HG02973 (cell line): Measurements from ENCODE around the gene APOA4.
A peak's percentile ranks its signal among the peaks of the same experiment; 100 is the strongest.
"Not testable (repeated sequence)": the region's sequence is repeated elsewhere in the genome, so short reads cannot be mapped to it uniquely, and the experiment has no call there.

Experiments used
- ATAC-seq: cut with Tn5 transposase; IDR thresholded peaks from one replicate; pipeline ENCODE4 v1.9.1; 2021; ENCODE audit warnings: moderate library complexity; ENCODE audit not compliant: unreplicated experiment

APOA4 gene

DNA sequence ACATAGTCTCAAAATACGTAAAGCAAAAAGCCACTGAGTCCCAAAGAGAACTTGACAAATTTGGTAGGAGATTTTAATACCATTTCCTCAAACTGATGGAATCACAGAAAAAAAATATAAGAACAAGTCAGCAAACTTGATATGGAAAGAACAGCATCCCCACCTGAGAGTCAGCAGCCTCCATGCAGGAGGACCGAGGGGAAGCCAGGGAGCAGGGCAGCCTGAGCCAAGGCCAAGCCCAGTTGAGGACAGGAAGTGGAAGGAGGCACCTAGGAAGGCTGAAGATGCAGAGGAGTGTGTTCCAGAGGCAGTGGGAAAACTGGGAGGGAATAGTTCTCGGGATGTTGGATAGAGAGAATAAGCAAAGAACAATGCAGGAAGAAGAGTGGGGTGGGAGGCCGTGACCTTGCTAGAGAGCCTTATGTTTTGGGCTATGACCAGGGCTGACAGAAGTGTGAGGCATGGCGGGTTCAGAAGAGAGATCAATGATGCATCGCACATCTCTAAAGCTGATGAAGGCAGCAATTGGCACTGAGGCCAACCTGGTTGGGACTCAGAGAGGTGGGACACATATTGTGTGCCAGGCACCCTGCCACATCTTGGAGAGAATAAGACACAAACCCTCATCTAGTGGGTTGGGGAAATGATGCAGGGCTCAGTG lies 15.4 kb downstream of the APOA4 start:
- no peak for ATAC-seq

DNA sequence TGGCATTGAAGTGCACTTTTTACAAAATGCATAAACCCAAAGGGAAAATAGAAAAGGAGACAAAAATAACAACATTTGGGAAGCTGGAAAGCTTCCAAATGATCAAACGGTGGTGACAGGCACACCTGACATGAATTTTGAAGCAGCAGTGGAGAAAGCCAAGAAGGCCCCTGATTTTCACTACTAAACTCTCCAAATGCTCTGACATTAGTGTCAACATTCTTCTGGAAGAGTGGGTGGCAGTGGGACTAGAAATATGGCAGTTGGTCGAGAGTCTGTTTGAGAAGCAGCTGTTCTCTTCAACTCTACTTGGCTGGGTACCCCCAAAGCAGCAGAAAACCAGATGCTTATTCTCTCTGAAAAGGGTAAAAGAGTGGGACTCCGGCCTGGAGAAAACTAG lies 19.1 kb downstream of the APOA4 start:
- no peak for ATAC-seq

DNA sequence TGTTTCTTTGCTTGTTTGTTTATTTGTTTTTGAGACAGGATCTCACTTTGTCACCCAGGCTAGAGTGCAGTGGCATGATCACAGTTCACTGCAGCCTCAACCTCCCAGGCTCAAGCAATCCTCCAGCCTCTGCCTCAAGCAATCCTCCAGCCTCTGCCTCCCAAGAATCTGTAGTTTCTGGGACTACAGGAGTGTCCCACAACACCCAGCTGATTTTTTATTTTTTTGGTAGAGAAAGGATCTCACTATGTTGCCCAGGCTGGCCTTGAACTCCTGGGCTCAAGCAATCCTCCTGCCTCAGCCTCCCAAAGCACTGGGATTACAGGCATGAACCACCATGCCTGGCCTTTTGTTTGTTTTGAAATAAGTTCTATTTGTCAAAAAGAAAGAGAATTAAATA lies 21.4 kb downstream of the APOA4 start:
- ATAC-seq, result not testable (repeated sequence)

DNA sequence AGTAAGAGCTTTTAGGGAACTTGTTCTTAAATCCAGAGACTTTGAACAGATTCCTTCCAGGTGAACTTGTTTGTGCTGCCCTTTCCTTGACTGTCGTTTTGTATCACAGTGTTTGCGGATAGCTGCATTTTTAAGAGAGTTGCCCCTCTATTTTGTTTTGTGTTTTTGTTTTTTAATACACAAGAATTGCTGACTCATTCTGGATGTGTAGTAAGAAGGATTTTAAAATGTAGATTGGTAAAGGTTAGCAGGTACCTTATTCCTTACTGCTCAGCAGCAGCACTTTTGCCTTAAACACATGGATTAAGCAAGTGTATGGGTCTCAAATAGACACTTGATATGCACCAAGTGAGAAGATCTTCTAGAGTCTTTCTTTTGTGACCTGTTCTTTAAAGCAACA lies 22.5 kb downstream of the APOA4 start:
- ATAC-seq, result no peak

DNA sequence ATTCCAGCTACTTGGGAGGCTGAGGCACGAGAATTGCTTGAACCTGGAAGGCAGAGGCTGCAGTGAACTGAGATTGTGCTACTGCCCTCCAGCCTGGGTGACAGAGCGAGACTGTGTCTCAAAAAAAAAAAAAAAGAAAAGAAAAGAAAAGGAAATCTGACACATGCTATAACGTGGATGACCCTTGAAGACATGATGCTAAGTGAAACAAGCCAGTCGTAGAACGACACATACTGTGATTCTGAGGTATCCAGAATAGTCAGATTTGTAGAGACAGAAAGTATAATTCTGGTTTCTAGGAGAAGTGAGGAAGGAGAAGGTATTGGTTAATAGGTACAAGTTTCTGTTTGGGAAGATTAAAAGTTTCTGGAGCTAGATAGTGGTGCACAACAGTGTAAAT lies 24.7 kb downstream of the APOA4 start:
- ATAC-seq, result no peak

DNA sequence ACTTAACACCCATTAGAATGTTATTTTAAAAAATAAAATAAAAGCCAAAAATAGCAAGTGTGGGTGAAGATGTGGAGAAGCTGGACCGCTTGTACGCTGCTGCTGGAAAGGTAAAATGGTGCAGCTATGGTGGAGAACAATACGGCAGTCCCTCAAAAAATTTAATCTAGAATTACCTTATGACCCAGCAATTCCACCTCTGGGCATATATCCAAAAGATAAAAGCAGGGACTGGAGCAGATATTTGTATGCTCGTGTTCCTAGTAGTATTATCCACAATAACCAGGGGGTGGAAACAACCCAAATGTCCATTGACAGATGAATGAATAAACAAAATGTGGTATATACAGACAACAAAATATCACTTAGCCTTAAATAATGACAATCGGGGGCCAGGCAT lies 25.3 kb downstream of the APOA4 start:
- ATAC-seq, result no peak

DNA sequence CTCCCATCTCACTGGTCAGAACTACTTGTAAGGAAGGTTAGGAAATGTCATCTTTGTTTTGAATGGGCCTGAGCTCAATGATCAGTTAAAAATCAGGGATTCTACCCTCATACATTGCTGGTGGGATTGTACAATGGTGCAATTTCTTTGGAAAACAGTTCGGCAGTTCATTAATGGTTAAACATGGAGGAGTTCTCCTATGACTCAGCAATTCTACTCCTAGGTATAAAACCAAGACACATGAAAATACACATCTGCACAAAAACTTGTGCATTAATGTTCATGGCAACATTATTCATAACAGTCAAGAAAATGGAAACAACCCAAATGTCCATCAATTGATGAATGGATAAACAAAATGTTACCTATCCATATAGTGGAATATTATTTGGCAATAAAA lies 26.6 kb downstream of the APOA4 start:
- no peak for ATAC-seq

DNA sequence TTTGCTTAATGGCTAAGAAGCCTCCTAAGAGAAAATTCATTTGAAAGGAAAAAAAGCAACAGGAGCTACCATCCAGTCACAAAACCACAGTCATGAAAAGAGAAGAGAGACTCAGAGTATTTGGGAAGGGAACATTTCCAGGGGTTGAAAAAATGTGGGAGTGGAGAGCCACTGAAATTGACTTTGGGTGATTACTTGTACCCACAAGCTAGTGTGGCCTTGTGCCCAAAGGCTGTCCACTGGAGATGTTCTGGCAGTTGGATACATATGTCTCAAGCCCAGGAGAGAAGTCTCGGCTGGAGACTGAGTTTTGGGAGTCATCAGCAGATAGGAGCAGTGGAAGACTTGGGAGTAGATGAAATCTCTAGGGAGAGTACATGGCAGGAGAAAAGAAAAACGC lies 28.3 kb downstream of the APOA4 start:
- no peak for ATAC-seq

DNA sequence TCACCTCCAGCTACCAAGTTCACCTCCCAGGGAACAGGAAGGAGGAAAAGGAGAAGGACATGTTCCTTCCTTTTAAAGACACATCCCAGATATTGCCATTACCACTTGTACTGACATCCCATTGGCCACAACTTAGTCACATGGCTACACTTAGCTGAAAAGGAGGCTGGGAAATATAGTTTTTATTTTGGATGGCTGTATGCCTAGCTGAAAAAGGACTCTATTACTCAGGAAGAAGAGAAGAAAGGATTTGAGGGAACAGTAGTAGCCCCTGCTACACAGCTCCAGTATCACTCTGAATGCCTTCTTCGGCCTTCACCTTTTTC lies 29.4 kb downstream of the APOA4 start:
- ATAC-seq, result no peak

DNA sequence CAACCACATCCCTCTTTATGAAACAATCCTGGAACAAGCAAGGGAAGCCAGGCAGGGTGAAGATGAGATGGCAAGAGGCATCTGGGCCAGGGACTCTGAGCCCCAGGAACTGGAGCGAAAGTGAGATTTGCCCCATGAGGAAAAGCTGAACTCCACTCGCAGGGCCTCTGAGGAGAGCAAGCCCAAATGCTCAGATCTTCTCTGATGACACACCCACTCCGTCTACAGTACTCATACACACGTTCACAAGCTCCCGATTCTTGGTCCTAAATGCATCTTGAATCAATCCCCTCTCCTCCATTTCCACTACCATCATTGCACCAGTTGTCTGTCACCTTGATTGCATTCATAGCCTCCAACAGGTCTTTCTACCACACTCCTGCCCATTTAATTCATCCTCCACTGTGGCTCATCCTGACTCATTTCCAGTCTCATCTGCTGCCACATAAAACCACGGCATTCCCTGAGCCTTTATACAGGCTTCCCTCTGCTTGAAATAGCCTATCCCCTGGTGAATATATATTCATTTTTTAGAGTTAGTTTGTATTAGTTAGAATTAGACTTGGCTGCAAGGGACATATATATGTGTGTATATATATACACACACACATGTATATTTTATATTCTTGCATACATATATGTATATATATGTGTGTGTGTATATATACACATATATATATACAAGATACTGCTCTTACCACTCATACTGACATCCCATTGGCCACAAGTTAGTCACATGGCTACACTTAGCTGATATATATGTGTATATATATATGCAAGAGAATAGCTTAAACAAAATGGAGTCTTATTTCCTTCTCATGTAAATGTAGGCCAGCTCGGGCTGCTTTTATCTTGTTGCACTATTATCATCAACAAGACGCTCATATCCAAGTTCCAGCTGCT lies 30.0 kb downstream of the APOA4 start:
- no peak for ATAC-seq

DNA sequence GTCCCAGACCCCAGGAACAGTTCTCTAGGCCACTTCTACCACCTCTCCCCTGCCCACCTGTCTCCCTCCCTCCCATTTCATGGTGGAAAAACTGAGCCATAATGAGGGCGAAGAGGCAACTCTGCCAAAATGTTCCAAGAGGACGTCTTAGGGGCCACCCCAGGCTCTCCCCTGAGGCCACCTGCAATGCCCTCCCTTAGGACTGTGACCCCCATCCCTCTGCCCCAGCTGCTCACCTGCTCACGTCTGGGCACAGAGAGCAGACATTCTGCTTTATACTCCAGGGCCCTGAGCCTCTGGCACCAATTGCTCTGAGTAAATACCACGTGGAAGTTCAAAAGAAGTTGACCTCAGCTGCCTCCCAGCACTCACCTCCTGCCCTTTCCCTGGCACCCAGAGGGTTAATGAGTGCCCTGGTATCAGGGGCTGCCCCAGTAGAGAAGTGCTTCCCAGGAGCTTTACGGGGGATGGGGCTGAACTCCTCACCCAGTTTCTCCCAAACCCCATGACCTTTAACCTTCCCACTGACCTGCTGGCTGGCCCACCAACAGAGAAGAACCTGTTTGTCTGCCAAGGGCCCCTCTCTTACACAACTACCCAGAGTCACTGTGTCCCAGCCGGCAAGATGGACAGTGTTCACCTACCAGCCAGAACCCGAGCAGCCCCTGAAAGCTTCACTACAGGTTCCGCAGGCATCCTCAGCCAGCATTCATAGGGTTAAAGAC lies 30.8 kb downstream of the APOA4 start:
- ATAC-seq, result no peak

DNA sequence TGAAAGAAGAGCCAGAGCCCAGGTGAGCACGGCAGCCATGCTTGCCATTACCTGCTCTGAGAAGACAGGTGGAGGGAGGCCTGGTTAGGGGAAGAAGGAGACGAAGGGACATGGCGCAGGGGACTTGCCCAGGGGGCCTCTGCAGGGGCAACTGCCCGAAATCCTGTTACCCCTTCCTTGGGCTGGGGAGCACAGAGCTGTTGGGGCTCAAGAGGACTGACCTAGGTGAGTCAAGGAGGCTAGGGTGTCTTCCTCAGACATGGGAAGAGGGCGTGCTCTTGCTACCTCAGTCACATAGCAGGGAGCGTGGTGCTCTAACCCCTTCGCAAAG lies 31.3 kb downstream of the APOA4 start, which contains the start of gene APOA5:
Gene APOA5 (minus strand): TSS at position 67 of the 331 bp plus-strand sequence. CDS start 19 bp downstream, at position 48.
- no peak for ATAC-seq

DNA sequence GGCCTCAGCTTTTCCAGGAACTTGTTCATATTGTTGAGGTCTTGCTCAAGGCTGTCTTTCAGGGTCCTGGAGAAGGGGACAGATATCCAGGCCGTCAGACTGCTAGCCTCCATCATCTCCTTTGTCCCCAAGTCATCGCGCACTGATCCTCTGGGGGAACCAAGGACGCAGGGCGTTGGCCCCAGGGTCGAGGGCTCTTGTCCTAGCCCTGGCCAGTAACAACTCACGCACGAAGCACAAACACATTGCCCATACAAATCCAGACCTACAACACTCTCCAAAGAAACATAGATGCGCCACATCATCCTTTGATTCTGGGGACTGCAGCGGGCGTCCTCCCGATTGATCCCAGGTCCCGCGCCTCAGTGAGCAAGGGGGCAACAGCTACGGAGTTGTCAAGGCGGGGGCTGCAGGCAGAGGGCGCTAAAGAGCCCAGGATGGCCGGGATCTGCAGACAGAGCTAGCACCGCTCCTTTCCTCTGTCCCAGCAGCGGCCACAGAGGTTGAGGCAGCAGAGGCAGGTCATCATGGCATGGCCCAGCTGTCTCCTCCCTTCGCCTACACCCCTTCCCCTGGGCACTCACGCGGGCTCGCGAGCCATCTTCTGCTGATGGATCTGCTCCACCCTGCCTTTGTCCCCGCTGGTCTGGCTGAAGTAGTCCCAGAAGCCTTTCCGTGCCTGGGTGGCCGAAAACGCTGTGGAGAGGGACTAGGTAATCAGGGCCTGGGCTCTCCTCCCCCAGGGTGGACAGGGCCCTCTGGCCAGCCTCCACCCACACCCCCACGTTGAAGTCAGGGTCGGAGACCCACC lies 31.9 kb downstream of the APOA4 start:
- no peak for ATAC-seq

DNA sequence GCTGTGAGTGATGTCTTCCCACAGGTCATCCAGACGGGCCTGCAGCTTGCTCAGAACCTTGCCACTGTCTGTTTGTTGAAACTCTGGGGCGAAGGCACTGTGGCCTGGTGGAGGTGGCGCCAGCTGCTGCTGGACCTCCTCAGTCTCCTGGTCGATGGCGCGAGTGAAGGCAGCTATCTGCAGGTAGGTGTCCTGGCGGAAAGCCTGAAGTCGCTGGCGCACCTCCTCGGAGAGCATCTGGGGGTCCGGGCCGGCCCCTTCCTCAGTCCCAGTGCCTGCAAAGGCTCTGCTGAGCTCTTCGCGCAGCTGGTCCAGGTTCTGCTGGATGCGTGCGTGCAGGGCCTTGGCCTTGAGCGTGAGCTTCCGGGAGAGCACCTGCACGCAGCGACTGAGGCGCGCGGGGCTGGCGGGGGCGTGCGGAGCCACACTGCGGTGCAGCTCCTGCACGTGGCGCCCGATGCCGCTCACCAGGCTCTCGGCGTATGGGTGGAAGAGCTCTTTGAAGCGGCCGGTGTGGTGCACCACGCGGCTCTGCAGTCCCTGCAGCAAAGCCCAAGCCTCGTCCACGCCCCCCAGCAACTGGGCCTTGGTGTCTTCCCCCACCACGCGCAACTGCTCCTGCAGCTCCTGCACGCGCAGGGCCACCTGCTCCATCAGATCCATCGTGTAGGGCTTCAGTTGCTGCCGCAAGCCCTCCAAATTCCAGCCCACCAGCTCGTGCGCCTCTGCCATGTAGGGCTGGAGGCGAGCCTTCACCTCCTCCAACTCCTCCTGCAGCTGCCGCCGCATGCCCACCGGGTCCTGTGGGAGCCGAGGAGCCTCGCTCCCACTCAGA lies 32.7 kb downstream of the APOA4 start:
- no peak for ATAC-seq

DNA sequence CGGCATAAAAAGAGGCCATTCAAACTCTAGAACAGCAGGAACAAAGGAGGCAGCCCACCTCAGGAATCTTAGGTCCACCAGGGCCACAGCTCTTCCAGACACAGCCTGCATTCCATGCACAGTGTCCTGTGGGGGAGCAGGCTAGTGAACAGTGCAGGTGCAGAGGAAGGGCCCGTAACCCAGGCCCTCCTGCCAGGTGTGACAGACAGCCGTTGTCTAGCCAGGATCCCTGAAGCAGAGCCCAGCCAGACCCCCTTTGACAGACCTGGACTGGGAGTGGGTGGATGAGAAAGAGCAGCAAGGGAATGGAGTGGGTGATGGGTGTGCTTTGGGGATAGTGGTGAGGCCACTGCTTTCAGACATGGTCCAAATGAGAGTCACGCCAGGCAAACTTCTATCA lies 34.1 kb downstream of the APOA4 start:
- ATAC-seq, result no peak

DNA sequence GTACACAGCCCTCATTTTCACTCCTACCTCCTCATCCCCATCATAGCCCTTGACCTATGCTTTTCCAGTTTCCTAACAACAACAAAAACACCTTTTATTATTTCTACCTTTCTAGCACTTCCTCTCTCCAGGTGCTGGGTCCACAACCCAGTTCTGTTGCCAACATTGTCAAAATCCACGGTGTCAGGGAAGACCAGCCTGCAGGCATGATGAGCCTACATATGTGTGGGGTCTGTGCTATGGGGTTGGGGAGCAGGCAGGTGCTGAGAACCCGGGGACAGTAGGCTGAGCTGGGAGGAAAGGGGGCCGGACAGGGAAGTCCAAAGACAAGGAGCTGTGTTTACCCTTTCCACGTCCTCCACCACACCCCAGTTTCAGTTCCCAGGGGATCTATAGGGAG lies 34.6 kb downstream of the APOA4 start:
- ATAC-seq, result no peak

DNA sequence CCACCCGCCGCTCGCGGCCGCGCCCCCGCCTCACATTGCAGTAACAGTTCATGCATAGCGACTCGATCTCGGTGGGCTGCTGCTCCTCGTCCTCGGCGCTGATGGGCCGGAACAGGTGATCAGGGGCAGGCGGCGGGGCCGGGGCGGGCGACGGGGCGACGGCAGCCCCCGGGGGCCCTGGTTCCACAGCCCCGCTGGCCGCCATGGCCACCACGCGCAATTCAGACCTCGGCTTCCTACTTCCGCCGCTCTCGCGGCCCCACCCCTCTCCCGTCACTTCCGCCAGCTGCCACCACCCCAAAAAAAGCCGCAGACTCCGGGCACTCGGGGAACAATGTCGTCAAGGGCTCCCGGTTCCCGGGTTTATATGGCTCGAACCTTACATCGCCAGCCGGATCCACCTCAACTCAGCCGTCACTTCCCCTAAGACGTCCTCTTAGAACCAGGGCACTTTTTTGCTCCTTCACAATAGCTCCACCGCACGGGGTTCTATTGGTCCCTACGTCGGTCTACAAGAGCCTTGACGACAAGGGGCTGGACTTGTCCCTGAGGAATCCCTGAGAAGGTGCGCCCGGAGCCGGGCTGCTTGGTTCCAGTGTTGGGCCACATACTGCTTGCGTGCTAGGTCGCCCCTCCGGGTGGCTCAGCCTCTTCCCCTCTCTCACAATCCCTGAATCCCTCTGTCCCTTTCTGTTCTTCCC lies 35.2 kb downstream of the APOA4 start, which contains the start of gene ZPR1:
Gene ZPR1 (minus strand): TSS at position 238 of the 701 bp plus-strand sequence. CDS start 33 bp downstream, at position 205.
- peak; percentile 83 for ATAC-seq

DNA sequence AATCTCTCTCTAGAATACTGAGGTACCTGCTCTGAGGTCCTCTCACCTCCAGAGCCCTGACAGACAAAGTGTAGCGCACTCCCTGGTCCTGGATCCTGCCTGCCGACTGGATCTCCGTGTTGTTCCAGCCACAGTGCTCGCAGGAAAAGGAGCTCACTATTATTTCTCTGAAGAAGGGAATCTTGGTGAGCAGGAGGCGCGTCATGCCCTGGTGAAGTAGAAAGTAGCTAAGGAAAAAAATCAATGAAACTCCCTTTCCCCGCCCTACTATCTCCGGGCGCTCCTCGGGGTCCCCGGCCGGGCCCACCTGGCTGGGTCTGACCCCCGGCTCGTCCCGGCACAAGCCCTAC lies 35.7 kb downstream of the APOA4 start:
- no peak for ATAC-seq

DNA sequence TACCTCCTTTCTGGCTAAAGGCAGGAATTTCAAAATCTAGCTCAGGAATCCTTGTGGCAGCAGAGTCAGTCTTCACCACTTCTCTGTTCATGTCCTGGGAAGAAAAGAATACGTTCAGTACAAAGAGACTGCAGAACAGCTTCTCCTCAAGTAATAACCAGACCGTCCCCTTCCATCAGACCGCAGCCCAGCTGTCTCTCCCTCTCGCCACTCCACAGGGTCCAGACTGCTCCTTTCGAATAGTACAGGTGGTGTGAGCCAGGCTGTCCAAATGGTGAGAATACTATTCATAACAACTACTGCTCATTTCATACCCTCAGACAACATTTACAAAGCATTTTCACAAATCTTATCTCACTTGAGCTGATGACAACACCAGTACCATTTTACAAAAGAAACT lies 36.1 kb downstream of the APOA4 start:
- no peak for ATAC-seq

DNA sequence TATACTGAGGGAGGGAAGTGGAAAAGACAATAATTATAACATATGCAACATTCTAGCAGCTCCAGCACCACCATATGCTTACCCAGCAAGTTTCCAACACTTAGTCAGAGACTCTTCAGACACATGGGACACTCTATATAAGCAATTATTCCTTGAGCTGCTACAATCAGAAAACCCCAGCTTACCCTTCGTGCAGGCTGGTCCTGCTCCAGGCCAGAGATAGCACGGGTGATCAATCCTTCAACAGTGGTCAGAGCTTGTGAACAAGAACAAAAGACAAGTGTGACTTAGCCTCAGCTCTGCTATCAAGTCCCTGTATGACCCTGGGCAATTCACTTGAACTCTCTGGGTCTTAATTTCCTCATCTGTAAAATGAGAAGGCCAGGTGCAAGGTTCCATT lies 36.8 kb downstream of the APOA4 start:
- ATAC-seq, result no peak
